Measurements from ENCODE around the gene MISP.
"Not testable (repeated sequence)": the region's sequence is repeated elsewhere in the genome, so short reads cannot be mapped to it uniquely, and the experiment has no call there.

Gene MISP, protein sequence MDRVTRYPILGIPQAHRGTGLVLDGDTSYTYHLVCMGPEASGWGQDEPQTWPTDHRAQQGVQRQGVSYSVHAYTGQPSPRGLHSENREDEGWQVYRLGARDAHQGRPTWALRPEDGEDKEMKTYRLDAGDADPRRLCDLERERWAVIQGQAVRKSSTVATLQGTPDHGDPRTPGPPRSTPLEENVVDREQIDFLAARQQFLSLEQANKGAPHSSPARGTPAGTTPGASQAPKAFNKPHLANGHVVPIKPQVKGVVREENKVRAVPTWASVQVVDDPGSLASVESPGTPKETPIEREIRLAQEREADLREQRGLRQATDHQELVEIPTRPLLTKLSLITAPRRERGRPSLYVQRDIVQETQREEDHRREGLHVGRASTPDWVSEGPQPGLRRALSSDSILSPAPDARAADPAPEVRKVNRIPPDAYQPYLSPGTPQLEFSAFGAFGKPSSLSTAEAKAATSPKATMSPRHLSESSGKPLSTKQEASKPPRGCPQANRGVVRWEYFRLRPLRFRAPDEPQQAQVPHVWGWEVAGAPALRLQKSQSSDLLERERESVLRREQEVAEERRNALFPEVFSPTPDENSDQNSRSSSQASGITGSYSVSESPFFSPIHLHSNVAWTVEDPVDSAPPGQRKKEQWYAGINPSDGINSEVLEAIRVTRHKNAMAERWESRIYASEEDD

DNA sequence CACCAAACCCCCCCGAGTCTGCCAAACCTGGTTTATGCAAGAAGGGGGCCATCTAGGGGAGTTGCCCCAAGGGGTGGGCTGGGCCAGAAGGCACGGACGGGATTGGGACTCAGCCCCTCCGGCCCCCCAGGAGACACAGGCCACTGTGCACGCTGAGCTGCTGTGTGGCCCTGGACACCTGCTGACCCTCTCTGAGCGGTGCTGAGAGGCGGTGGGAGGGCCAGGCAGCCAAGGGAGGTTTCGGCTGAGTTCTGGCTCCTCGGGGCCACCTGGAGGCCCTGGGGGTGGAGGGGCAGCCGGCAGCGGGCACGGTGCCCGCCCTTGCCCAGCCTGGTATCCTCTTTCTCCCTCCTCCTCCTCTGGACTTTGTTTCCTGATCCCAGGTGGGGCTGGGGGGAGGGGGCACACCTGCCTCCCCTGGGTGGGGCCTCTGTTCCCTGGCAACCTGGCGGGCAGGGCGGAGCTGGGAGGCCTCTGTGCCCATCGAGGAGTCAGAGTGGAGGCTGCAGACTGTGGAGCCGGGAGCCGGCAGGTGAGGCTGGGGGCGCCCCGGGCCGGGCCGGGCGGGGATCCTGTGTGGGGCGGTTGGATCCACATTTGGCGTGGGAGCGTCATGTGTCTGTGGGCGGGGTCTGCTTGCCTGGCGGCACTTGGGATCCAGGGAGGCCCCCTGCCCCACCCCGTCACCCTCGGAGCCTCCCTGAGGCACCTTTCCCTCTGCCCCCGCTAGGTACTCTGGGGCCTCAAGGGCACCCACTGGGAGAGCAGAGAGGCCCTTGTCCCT, at the start of gene MISP:
Gene MISP, plus strand, starts transcription at position 473 of the 784 bp plus-strand sequence. CDS start 5,835 bp downstream, outside the sequence.
- DNase-seq (ENCODE audit: low spot score), result no peak

DNA sequence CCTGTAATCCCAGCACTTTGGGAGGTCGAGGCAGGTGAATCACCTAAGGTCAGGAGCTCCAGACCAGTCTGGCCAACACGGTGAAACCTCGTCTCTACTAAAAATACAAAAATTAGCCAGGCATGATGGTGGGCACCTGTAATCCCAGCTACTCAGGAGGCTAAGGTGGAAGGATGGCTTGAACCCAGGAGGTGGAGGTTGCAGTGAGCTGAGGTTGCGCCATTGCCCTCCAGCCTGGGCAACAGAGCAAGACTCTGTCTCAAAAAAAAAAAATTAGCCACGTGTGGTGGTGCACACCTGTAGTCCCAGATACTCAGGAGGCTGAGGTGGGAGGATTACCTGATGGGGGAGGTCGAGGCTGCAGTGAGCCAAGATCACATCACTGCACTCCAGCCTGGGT, 48.1 kb upstream of the MISP start:
- DNase-seq (ENCODE audit: low spot score), result not testable (repeated sequence)

DNA sequence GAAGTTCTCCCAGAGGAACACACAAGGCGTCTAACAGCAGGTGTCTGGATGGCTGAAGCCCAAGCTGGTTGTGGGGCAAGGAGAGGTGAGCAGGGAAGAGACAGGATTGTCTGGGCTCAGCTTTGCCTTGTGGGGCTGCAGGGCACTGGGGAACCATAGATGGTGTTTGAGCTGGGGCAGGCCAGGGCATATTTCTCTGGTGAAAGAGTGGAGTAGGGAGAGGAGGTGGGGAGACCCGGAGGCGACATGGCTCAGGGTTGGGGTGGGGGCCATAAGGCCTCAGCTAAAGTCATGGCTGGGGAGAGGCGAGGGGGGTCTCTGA, 47.6 kb upstream of the MISP start:
- no peak for DNase-seq (ENCODE audit: low spot score)

DNA sequence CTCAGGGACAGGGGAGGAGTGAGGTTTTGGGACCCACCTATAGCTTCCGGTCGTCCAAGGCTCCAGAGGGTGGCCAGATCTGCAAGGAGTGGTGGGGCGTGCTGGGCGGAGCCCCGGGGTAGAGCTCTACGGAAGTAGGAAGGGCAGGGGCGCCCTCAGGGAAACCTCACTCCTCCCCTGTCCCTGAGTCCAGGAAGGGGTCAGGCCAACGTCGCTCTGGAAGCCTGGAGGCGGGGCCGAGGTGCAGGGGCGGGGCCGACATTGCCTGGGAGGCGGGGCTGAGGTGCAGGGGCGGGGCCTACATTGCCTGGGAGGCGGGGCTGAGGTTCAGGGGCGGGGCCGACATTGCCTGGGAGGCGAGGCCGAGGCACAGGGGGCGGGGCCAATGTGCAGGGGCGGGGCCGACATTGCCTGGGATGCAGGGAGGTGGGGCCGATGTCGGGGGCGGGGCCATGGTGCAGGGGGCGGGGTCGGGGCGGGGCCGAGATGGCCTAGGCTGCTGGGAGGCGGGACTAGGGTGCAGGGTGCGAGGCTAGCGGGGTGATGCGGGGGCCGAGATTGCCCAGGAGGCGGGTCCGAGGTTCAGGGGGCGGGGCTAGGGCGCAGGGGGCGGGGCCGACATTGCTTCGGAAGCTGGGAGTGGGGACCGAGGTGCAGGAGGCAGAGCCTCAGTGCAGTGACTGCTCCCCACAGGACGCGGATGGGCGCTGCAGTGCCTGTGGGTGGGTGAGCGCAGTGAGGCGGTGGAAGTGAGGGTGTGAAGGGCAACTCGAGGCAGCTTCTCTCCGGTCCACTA, 47.1 kb upstream of the MISP start:
- DNase-seq (ENCODE audit: low spot score), result peak; percentile 82

DNA sequence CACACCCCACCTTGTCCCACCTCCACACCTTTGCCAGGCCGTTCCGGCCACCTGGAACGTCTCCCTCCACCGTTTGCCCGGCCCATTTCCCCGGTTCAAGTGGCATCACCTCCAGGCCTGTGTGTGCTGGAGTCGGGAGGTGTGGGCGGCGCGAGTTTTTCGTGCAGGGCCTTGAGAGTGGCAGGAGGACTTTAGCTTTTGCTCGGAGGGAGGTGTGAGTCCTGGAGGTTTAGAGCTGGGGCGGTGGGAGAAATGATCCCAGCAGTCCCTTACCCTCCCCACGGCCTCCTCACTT, 46.5 kb upstream of the MISP start:
- no peak for DNase-seq (ENCODE audit: low spot score)

DNA sequence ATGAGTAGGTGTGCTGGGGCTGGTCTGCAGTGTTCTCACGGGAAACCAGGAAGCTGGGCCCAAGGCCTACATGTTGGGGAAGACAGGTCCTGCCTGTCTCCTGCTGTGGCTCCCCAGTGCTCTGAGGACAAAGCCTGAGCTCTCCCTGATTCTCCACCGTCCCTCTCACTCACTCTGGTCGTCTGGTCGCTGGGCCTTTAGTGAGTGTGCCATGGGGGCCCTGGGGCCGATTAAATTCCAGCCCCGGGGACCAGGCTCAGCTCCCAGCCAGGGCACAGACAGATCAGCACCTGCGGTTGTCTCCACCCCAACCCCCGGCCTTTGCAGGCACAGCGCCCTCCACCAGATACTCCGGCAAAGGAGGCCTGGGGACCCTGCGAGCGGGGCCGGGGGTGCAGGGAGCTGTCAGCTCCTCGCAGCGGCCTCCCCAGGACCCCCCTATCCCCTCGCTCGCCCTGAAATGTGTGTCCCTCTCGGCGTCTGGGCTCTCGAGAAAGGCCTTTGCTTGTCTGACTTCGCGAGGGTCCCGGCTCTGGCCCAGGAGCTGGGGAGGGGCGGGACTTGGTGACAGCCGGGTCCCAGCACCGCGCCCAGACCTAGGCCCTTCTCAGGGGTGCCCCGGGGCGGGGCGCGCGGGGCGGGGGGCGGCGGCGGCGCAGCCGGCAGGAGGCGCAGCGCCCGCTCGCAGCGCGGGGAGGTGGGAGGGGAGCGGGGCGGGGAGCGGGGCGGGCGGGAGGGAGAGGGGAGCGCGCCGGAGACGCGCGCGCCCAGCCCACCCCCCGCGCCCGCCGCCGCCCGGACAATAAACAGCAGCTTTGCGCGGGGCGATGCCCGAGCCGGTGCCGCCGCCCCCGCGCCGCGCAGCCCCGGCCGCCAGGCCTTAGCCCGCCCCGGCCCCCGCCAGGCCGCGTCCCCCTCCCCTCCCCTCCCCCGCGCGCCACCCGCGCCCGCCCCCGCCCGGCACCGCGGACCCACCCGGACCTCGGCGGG, 42.5 kb upstream of the MISP start, which contains the start of gene PALM:
Gene PALM, plus strand, starts transcription at position 782 of the 990 bp plus-strand sequence. CDS start 212 bp downstream, outside the sequence.
- peak; percentile 48 for DNase-seq (ENCODE audit: low spot score)

DNA sequence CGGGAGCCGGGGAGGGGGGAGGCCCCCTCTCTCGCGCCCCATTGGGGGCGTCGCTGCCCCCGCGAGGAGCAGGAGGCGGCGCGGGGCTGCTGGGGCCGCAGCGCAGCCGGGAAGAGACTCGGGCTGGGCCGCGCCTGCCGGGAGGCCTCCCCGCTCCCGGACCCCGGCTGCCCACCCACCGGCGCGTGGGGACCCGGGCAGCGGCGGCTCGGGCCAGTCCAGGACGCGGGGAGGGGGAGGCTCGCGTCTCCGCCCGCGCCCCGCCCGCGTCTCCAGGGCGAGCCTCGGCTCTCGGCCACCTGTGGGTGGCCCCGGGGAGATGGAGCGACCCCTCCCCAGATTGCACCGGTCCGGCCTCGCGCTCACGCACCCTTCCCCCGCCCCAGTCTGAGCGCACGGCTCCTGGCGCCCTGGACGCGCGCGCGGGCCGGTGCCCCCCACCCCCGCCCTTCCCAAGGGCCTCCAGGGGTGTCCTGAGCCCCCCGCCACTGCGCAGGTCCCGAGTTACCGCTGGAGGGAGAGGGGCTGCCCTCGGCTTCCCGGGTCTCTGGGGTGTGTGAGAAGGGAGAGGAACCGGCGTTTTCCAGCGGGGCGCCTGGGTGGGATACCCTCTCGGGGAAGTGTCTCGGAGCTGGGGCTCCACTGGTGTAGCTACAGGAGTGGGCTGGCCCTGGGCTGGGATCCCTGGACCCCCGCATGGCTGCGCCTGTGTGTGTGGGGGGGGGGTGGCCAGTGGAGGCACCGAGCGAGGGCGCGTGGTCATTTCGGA, 41.5 kb upstream of the MISP start:
- DNase-seq (ENCODE audit: low spot score), result no peak

DNA sequence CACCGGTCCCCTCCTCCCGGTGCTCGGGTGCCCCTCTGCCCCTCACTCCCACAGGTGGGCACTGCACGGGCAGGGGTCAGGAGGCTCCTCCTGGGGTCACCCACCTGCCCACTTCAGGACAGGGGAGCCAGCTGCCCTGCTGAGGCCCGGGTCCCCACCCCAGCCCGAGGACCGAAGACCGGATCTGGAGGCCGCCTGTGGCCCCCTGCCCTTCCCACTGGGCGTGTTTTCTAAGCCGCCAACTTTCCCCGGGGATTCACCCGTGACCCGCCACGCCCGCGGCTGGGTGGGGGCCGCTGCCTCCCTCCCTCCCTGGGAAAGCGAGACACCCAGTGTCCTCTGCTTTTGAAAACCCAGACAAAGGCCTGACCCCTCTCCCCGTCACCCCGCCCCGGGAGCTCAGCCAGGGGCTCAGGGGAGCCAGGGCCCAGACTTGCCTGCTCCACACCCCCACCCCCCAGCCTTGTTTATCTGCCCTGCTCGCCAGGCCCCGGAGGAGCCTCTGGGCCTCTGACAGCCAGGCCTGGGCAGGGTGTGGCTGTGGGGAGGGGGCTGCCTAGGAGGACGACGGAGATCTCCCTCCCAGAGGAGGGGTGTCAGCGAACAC, 40.8 kb upstream of the MISP start:
- DNase-seq (ENCODE audit: low spot score), result no peak

DNA sequence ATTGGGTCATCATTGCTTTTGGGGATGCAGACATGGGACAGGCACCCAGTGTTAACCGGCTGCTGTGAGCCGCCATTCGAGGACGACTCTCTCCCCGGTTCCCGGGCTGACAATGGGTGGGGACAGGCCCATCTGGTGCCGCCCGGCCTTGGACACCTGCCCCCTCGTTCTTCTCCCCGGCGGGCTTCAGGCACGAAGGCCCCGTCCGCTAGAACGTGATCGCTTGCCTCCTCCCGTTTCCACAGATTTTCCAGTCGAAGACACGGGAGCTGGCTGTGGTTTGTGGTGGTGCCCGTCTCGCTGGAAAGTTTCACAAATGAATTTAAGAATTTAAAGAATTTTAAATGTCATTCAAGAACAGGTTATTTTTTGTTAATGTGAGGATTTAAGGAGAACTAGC, 40.1 kb upstream of the MISP start:
- DNase-seq (ENCODE audit: low spot score), result no peak

DNA sequence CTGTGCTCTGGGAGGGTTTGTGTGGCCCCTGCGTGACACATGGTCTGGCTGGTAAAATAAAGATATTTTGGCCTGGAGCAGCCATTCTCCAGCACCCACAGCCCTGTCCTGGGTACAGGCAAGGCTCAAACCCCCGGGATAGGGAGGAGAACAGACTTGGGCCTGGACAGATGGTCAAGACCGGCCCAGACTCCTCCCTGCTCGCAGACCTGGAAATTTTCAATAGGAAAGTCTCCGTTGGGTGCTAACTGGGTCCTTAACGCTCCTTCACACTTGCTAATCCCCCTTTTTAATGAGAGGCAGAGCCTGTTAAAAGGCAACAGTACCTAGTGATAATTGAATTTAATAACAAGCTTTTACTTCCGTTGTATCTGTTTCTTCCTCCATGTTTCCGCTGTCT, 39.7 kb upstream of the MISP start:
- DNase-seq (ENCODE audit: low spot score), result no peak

DNA sequence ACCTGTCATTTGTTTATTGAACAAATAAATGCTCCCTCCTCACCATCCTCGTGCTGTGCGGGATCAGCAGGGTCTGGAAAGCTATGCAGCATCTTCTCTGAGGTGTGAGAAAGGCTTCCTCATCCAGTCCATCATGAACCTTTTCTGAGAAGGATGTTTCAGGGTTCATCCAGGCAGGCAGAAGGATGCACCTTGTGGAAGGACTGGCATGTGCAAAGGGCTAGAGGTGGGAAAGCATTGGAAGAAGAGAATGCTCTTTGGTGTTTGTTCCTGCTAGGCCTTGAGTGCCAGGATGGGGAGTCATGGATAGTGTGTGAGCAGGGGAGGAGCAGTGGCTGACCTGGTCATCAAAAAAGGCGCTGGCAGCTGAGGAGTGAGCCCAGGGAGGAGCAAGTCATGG, 35.6 kb upstream of the MISP start:
- no peak for DNase-seq (ENCODE audit: low spot score)

DNA sequence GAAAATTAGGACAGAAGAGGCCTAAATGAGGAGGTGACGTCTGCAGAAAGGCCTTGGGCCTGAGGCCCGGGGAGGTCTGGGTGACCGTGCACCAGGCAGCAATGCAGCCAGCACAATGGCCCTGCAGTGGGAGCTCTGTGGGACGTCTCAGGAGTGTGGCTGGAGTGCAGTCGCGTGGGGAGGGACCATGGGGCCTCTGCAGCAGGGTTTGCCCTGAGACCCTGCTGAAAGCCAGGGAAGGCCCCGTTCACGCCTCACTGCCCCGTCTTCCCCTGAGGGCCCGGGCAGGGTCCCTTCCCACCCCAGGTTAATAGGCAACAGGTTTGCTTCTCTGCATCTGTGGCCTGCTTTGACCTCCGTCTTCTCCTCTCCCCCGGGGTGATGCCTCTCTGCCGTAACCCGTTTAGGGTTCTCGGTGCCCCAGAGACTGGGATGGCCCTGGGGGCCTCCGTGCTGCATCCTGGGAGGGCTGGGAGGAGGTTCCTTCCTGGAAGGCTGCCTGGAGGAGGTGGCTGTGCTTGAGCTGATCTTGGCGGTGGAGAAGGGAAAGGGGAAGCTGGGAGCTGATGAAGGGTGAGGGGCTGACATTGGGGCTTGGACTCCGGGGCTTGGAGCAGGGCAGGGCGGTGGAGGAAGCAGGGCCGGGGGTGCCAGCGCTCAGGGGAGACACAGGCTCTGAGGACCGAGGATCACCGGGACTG, 32.5 kb upstream of the MISP start:
- DNase-seq (ENCODE audit: low spot score), result no peak

DNA sequence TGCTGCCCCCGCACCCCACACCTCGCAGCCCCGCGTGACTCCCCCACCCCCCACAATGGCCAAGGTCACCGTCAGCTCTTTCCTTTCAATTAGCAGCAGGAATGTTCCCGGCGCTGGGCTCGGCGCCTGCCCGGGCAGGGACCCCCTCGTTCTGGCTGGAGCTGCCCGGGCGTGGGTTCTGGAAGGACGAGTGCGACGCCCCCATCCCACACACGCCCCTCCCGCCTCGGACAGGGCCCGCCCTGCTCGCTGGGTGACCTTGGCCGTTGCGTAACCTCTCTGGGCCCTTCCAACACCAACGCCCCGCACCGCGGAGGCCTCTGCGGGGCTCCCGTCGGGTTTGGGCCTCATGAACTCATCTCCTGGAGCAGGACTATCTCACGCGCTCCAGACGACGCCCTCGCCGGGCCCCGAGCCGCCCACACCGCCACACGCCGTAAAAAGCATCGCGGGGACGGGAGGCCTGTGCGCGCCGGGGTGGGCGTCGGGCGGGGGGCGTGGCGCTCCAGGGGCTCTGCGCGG, 31.9 kb upstream of the MISP start:
- peak; percentile 40 for DNase-seq (ENCODE audit: low spot score)

DNA sequence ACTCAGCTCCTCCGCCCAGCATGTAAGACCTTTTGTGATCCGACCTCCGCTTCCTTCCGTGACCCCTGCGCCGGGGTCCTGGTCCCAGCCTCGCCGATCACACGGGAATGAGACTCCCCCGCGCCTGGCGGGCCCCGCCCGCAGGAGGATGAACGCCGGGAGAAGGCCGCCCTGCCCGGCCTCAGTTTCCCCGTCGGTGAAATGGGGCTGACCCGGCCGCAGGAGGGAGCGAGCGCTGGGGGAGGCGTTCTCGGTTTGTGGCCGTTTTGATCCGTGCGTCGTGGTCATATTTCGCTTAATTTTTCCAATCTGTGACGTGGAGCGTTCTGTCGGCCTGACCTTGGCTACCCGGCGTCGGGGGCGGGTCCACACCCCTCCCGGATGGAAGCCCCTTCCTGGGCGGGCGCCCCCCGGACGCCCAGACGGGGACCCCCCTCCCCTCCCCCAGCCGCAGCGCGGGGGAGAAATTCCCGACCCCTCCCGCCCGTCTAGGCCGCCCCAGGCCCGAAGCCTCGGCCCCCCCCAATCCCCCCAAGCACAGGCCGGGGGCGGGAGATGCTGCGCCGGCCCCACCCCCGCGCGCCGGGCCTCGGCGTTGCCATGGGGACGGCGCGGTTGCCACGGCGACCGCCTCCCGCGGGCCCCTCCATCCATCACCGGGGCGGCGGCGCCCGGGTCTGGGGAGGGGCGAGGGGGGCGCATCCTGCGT, 31.1 kb upstream of the MISP start:
- DNase-seq (ENCODE audit: low spot score), result no peak

DNA sequence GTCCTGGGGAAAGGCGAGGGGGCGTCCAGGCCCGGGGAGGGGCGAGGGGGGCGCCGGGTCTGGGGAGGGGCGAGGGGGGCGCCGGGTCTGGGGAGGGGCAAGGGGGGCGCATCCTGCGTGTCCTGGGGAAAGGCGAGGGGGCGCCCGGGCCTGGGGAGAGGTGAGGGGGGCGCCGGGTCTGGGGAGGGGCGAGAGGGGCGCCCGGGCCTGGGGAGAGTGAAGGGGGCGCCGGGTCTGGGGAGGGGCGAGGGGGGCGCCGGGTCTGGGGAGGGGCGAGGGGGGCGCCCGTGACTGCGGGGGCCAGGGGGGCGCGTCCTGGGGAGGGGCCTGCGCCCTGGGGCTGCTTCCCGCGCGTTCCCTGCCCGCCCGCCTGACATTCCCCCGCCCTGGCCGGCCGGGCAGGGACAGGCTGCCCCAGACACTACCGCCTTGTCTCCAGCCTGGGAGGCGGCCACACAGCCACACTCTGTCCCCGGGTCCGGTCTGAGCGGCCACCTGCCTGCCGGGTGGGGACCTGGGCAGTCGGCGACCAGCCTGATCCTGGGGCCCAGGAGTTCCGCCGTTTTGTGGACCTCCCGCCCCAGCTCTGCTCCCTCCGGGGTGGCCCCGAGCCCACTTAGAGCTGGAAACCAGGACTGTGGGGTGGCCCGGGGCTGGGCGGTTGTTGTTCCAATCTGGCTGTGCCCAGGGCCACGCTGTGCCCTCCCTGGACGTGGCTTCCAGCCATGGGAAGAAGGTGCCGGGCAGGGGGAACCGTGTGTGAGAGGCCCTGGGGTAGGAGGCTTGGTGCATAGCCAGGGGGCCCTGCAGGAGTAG, 30.4 kb upstream of the MISP start:
- no peak for DNase-seq (ENCODE audit: low spot score)

DNA sequence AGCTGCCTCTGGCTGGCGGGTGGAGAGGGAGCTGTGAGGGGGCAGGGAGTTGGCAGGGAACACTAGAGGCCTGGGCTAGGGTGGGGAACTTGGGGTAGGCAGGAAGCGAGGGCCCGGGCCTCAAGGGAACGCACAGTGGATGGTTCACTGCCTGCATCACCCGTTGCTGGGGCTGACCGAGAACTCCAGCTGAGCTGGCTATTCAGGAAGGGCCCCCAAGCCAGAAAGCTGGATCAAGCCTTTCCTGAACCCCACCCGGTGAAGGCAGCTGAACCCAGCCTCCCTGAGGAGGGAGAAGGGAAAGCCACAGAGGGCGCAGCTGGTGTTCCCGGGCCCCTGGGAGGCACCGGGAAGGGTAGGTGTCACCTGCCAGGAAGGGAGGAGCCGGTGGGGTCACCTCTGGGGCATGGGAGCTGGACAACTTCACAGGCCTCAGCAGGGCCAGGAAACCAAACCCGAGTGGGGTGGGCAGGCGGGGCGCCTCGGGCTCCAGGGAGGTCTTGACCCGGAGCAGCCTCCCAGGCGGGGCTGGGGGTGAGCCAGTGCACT, 28.3 kb upstream of the MISP start:
- no peak for DNase-seq (ENCODE audit: low spot score)

DNA sequence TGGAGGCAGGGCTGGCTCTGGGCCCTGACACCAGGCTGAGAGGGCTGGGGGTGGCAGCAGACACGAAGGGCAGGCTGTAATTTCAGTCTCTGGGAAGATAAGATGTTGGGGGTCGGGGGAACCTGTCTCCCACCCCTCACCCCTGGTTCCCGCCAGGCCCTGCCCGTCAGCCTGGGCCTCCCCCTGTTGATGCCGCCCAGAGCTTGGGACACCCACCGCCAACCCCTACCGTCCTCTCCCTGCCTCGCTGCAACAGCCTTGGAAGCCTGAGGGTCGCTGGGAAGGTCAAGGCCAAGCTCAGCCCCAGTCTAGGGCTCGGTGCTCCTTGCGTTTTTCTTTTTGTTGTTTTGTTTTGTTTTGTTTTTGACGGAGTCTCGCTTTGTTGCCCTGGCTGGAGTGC, 27.7 kb upstream of the MISP start:
- no peak for DNase-seq (ENCODE audit: low spot score)
